HUES64 (cell line): ENCODE results near the gene NTM.

Experiments used
- H3K27ac ChIP-seq: 2 replicates; pipeline ENCODE4 v1.7.0; 2013; ENCODE audit warnings: low read depth, low read length, inconsistent platforms
- H3K27me3 ChIP-seq: 2 replicates; pipeline ENCODE4 v1.6.1; 2013; ENCODE audit warnings: mild to moderate bottlenecking, low read length; ENCODE audit not compliant: insufficient read depth
- H3K36me3 ChIP-seq: 2 replicates; pipeline ENCODE4 v1.6.1; 2013; ENCODE audit warnings: mild to moderate bottlenecking, low read length; ENCODE audit not compliant: insufficient read depth
- H3K4me1 ChIP-seq: 2 replicates; pipeline ENCODE4 v1.6.1; 2013; ENCODE audit warnings: mild to moderate bottlenecking, low read length, moderate library complexity; ENCODE audit not compliant: insufficient read depth
- H3K4me3 ChIP-seq: 2 replicates; pipeline ENCODE4 v1.5.1; 2013; ENCODE audit warnings: mild to moderate bottlenecking, low read length, moderate library complexity
- H3K9ac ChIP-seq: 2 replicates; pipeline ENCODE4 v1.6.1; 2013; ENCODE audit warnings: mild to moderate bottlenecking, low read depth, low read length
- H3K9me3 ChIP-seq: 2 replicates; pipeline ENCODE4 v1.6.1; 2013; ENCODE audit warnings: low read depth, low read length; ENCODE audit not compliant: insufficient read depth
- WGBS: fragments of 150-250, 120-280 bp; methylation state at CpG from one replicate; pipeline ENCODE4 v1.1.7; 2013; ENCODE audit warnings: missing lambda C conversion rate; 5-methylcytosine and 5-hydroxymethylcytosine counted together

Gene NTM

GRCh38 chr11:131739243-131739882, 368.9 kb downstream of the NTM start:
- WGBS = 85% methylated on average over 10 of the region's 11 CpGs
- no peaks in the 10 kb centered on the region for H3K27me3 ChIP-seq
- H3K9me3 ChIP-seq = no peaks in the 10 kb centered on the region

GRCh38 chr11:131744847-131745246, 374.4 kb downstream of the NTM start:
- Histone ChIP-seq H3K9me3 (no peaks in the 10 kb centered on the region), H3K27me3 (no peaks in the 10 kb centered on the region), H3K4me1 (0 out of 2 replicates have a peak, but pooled peaks cover 7% of the 10 kb centered on the region), H3K36me3 (no peaks in the 10 kb centered on the region), H3K9ac (no peak overlapping the region), H3K27ac (no peak overlapping the region), H3K4me3 (no peak overlapping the region)
- WGBS = 92% methylated on average over 8 of the region's 8 CpGs

More at GRCh38 chr11:131739243-131739882, 368.9 kb downstream of the NTM start:
- H3K4me1 ChIP-seq = no peaks in the 10 kb centered on the region; the same call in 1 of the 2 replicates
- H3K36me3 ChIP-seq = no peaks in the 10 kb centered on the region
- no peak overlapping the region for H3K4me3 ChIP-seq
- no peak overlapping the region for H3K27ac ChIP-seq
- H3K9ac ChIP-seq = no peak overlapping the region

- Histone ChIP-seq H3K27me3 (no peaks in the 10 kb centered on the region), H3K27ac (no peak overlapping the region), H3K36me3 (no peaks in the 10 kb centered on the region), H3K4me1 (0 out of 2 replicates have a peak, but pooled peaks cover 7% of the 10 kb centered on the region), H3K9me3 (no peaks in the 10 kb centered on the region), H3K4me3 (no peak overlapping the region), H3K9ac (no peak overlapping the region)
- WGBS = 95% methylated on average over 6 of the region's 6 CpGs
Measured at GRCh38 chr11:131745405-131745804, 375.0 kb downstream of the NTM start.

- H3K4me3 ChIP-seq = no peak overlapping the region
- H3K27ac ChIP-seq = no peak overlapping the region
- H3K9me3 ChIP-seq = no peaks in the 10 kb centered on the region
- H3K27me3 ChIP-seq = no peaks in the 10 kb centered on the region
- WGBS = 92% methylated on average over 12 of the region's 12 CpGs
- 0 out of 2 replicates have a peak, but pooled peaks cover 7% of the 10 kb centered on the region for H3K4me1 ChIP-seq
- H3K9ac ChIP-seq = no peak overlapping the region
- H3K36me3 ChIP-seq = no peaks in the 10 kb centered on the region
Measured at GRCh38 chr11:131746201-131746600, 375.8 kb downstream of the NTM start.

GRCh38 chr11:131748151-131749050, 378.0 kb downstream of the NTM start:
- no peak overlapping the region for H3K4me3 ChIP-seq
- no peaks in the 10 kb centered on the region for H3K27me3 ChIP-seq
- H3K9me3 ChIP-seq = no peaks in the 10 kb centered on the region
- H3K27ac ChIP-seq = no peak overlapping the region
- no peaks in the 10 kb centered on the region for H3K36me3 ChIP-seq
- 0 out of 2 replicates have a peak, but pooled peaks cover 7% of the 10 kb centered on the region for H3K4me1 ChIP-seq
- H3K9ac ChIP-seq = no peak overlapping the region
- WGBS = 31% methylated on average over 15 of the region's 15 CpGs

GRCh38 chr11:131749101-131749500, 378.7 kb downstream of the NTM start:
- H3K27ac ChIP-seq = no peak overlapping the region
- H3K4me3 ChIP-seq = no peak overlapping the region
- H3K27me3 ChIP-seq = no peaks in the 10 kb centered on the region
- no peaks in the 10 kb centered on the region for H3K9me3 ChIP-seq
- H3K36me3 ChIP-seq = no peaks in the 10 kb centered on the region
- H3K4me1 ChIP-seq = 0 out of 2 replicates have a peak, but pooled peaks cover 7% of the 10 kb centered on the region
- 87% methylated on average over 2 of the region's 2 CpGs for WGBS
- no peak overlapping the region for H3K9ac ChIP-seq

GRCh38 chr11:131750152-131750551, 379.7 kb downstream of the NTM start:
- Histone ChIP-seq H3K9me3 (no peaks in the 10 kb centered on the region), H3K4me1 (0 out of 2 replicates have a peak, but pooled peaks cover 7% of the 10 kb centered on the region), H3K4me3 (no peak overlapping the region), H3K36me3 (no peaks in the 10 kb centered on the region), H3K27me3 (no peaks in the 10 kb centered on the region), H3K27ac (no peak overlapping the region), H3K9ac (no peak overlapping the region)

- Histone ChIP-seq H3K36me3 (no peaks in the 10 kb centered on the region), H3K27ac (no peak overlapping the region), H3K27me3 (no peaks in the 10 kb centered on the region), H3K4me1 (0 out of 2 replicates have a peak, but pooled peaks cover 7% of the 10 kb centered on the region), H3K4me3 (no peak overlapping the region), H3K9ac (no peak overlapping the region), H3K9me3 (no peaks in the 10 kb centered on the region)
- 91% methylated on average over 5 of the region's 5 CpGs for WGBS
Measured at GRCh38 chr11:131750692-131751091, 380.3 kb downstream of the NTM start.

- H3K4me1 ChIP-seq = no peaks in the 10 kb centered on the region
- H3K27me3 ChIP-seq = no peaks in the 10 kb centered on the region
- H3K9ac ChIP-seq = no peak overlapping the region
- no peak overlapping the region for H3K4me3 ChIP-seq
- 93% methylated on average over 3 of the region's 3 CpGs for WGBS
- H3K36me3 ChIP-seq = no peaks in the 10 kb centered on the region
- no peaks in the 10 kb centered on the region for H3K9me3 ChIP-seq
- no peak overlapping the region for H3K27ac ChIP-seq
Measured at GRCh38 chr11:131754671-131755070, 384.3 kb downstream of the NTM start.

- Histone ChIP-seq H3K36me3 (no peaks in the 10 kb centered on the region), H3K4me3 (no peak overlapping the region), H3K27me3 (no peaks in the 10 kb centered on the region), H3K4me1 (no peaks in the 10 kb centered on the region), H3K9ac (no peak overlapping the region), H3K9me3 (no peaks in the 10 kb centered on the region), H3K27ac (no peak overlapping the region)
- WGBS = 79% methylated on average over 5 of the region's 6 CpGs
Measured at GRCh38 chr11:131756479-131757110, 386.2 kb downstream of the NTM start.

GRCh38 chr11:131758726-131759125, 388.3 kb downstream of the NTM start:
- WGBS = 94% methylated on average over 7 of the region's 7 CpGs
- Histone ChIP-seq H3K4me1 (no peaks in the 10 kb centered on the region), H3K36me3 (no peaks in the 10 kb centered on the region), H3K4me3 (no peak overlapping the region), H3K27me3 (no peaks in the 10 kb centered on the region), H3K9me3 (no peaks in the 10 kb centered on the region), H3K27ac (no peak overlapping the region), H3K9ac (no peak overlapping the region)
